GM12878 (cell line): ENCODE measurements around the gene SCAP. TPM values are rescaled to one million over a fixed set of nuclear protein-coding genes. Genes with fewer than 3 reads are reported as not detected.

Experiments
- CTCF ChIP-seq, 3 experiments: IDR thresholded peaks in 2 of 3; conservative IDR thresholded peaks in 1 of 3; 2 replicates each; pipeline ENCODE4 v1.5.1; 2011; ENCODE audit warnings: low read depth in 3 of 3, low read length in 3 of 3, mild to moderate bottlenecking in 3 of 3, control low read depth in 2 of 3, moderate library complexity in 2 of 3, inconsistent platforms in 1 of 3, mixed read lengths in 1 of 3; ENCODE audit not compliant: control insufficient read depth in 2 of 3, insufficient read depth in 1 of 3; ENCODE audit errors: extremely low read depth in 1 of 3
- LARP7 ChIP-seq: fragments of 450-650 bp; IDR thresholded peaks from 2 replicates; pipeline ENCODE4 v1.6.1; 2017; ENCODE audit warnings: mild to moderate bottlenecking
- NRF1 ChIP-seq: conservative IDR thresholded peaks from 2 replicates; pipeline ENCODE4 v1.6.1; 2011; ENCODE audit warnings: mild to moderate bottlenecking, low read depth, low read length, improper control_type of control experiment
- SIN3A ChIP-seq: IDR thresholded peaks from 2 replicates; pipeline ENCODE4 v1.6.1; 2012; ENCODE audit warnings: low read depth, low read length, improper control_type of control experiment
- ZNF592 ChIP-seq: fragments of 450-650 bp; IDR thresholded peaks from 2 replicates; pipeline ENCODE4 v1.6.1; 2017; ENCODE audit warnings: mild to moderate bottlenecking, moderate library complexity
- ZZZ3 ChIP-seq: IDR thresholded peaks from 2 replicates; pipeline ENCODE4 v1.6.1; 2011; ENCODE audit warnings: low read depth; ENCODE audit not compliant: control insufficient read depth, insufficient read length
- polyA plus RNA-seq, 11 experiments: library from polyadenylated mRNA; depleted of rRNA in 4 of 11; unstranded in 6 of 11; stranded (reverse) in 5 of 11; fragments of >200 nt; fragmentation: Nextera tagmentation in 4 of 11; fragmentation: Illumina TruSeq in 1 of 11; extraction: Ambion mirVana in 4 of 11; extraction: Trizol in 1 of 11; gene quantifications; 1 replicate in 1 of 11; 2 replicates in 10 of 11; pipeline versions ENCODE4 v1.2.1 to v1.2.3, GENCODE V29; 2011 to 2016; ENCODE audit warnings: inconsistent platforms in 2 of 11, missing spikeins in 2 of 11, low read depth in 1 of 11
- total RNA-seq, 4 experiments: library from RNA; depleted of rRNA in 3 of 4; stranded (reverse); fragments of >200 nt in 3 of 4; fragmentation: Illumina TruSeq in 1 of 4; extraction: Trizol in 1 of 4; gene quantifications; 2 replicates each; pipeline versions ENCODE4 v1.2.1 to v1.2.3, GENCODE V29; 2013 to 2021

Gene SCAP
- total and polyA plus RNA-seq, 10 of the 15 experiments (the other 5 are each of a cell fraction or from before 2014, with no cell fraction given) = 1.5 to 64.1 (median 27.9) TPM

- TF ChIP-seq CTCF (IDR thresholded peaks at IDR 0.05 in 2 of 3, conservative IDR thresholded peaks at IDR 0.05 in 1 of 3; ENCODE audit: control insufficient read depth in 2 of 3, extremely low read depth in 1 of 3, insufficient read depth in 1 of 3, low read depth in 3 of 3, low read length in 3 of 3) (no peak), SIN3A (no peak), LARP7 (no peak), ZZZ3 (no peak), NRF1 (no peak), ZNF592 (no peak)
These were observed 33.8 kb downstream of the SCAP start (continued) for GRCh38 chr3:47441796-47442551.
